Stimulated activated CD8-positive, alpha-beta memory T cell treated with anti-CD3 and anti-CD28 coated beads, Interleukin-7, amount 100 ng/mL, for 24 hours (primary cell): ENCODE data around the gene SDE2.
"Not testable (repeated sequence)": the region's sequence is repeated elsewhere in the genome, so short reads cannot be mapped to it uniquely, and the experiment has no call there.

Experiments
- DNase-seq: peaks from one replicate; pipeline ENCODE4 v3.0.0-alpha.2; 2020; ENCODE audit warnings: low read depth

Gene SDE2

DNA sequence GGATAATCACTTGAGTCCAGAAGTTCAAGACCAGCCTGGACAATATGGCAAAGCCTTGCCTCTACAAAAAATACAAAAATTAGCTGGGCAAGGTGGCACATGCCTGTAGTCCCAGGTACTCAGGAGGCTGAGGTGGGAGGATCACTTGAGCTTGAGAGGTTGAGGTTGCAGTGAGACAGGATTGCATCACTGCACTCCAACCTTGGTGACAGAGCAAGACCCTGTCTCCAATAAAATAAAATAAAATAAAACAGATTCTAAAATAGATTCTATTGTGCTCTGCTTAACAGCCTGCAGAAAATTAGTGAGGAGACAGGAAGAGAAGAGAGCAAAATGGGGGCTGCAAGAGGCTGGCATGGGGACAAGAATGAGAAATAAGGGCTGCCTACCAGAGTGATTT lies 7.5 kb upstream of the SDE2 start:
- no peak for DNase-seq

DNA sequence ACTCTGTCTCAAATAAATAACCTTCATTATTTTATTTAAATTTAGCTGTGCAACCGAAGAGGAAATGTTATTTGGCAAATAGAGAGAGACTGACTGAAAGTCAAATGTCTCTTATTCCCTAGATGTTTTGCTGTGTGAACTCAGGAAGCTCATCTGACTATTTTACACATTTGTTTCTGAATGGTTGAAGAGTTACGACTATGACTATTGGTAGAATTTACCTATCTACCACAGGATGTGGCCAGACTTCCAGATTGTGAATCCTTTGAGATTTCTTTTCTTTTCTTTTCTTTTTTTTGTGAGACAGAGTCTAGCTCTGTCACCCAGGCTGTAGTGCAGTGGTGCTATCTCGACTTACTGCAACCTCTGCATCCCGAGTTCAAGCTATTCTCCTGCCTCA lies 5.3 kb upstream of the SDE2 start:
- no peak for DNase-seq

DNA sequence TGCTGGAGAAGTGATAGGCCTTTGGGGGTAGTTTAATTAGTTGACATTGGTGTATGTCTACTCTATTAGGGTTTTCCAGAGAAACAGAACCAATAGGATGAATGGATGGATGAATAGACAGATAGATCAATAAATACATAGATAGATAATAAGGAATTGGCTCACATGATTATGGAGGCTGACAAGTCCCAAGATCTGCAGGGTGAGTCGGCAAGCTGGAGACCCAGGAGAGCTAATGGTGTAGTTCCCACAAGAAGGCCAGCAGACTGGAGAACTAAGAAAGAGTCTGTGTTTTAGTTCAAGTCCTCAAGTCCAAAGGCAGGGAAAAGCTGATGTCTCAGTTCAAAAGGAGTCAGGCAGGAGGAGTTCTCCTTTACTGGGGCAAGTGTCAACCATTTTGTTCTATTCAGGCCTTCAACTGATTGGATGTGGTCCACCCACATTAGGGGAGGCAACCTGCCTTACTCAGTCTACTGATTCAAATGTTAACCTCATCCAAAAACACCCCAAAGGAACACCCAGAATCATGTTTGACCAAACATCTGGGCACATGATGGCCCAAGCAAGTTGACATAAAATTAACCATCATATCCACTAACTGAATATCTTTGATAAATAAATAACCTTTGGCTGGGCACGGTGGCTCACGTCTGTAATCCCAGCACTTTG lies 4.5 kb upstream of the SDE2 start:
- DNase-seq = no peak

DNA sequence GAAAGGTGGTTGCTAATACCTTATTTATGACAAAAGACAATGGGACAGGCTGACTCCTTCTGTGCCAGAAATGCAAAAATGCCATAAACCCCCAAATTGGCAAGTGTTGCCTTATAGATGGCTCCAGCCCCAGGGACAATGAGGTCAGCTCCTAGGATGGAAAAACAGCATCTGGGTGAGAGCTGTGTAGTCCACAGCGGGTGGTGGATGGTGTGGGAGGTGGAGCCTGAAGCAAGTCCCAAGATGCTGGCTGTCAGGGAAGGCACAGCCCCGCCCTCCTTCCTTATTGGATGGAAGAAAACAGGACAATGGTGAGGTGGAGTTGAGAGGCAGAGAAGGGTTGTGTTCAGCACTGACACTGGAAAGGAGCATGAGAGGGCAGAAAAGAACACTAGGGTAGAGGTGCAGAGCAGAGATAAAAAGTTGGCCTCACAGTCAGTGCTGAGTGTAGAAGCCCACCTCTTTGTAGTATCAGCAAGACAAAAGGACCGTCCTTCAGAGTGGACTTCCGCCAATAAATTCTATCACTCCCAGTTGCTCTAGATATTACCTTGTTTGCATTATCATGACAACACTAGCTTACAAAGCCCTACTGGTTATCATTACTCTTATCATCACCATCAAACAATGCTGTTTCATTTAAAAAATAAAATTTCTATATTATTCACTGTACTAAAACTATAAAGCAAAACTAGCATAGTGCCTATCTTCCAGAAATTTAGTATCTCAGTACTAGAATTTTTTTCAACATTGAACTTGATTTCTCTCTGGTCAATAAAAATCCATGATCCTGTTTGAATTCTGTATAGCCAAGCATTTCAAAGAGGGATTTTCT lies 3.7 kb upstream of the SDE2 start:
- DNase-seq = no peak

GRCh38 chr1:226001963-226002666 lies 3.0 kb upstream of the SDE2 start:
- no peak for DNase-seq

DNA sequence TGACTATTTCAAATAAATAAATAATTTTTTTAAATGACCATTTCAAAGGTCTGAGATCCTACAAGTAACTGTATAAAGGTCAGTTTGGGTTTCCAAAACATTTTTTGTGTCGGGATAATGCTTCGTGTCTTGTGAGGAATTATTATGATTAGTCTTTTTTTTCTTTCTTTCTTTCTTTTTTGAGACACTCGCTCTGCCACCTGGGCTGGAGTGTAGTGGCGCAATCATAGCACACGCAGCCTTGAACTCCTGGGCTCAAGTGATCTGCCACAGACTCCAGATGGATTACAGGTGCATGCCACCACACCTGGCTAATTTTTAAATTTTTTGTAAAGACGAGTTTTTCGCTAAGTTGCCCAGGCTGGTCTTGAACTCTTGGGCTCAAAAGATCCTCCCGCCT lies 1.9 kb upstream of the SDE2 start:
- no peak for DNase-seq

DNA sequence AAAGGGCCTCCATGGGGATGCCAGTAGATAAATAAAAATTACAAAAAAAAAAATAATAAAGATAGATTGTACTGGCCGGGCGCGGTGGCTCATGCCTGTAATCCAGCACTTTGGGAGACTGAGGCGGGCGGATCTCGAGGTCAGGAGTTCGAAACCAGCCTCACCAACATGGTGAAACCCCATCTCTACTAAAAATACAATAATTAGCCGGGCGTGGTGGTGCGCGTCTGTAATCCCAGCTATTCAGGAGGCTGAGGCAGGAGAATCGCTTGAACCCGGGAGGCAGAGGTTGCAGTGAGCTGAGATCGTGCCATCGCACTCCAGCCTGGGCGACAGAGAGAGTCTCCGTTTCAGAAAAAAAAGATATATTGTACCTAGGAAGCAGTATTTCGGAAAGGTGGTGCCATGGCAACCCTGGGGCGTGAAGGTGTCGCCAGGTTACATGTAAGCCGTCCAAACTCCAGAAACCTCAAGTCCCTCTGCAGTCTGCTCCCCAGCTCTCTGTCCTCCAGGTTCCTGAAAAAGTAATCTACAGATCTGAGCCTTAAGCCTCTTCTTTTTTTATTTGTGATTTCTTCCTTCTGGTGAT lies 1.4 kb upstream of the SDE2 start:
- DNase-seq = not testable (repeated sequence)

- DNase-seq = no peak
Measured at GRCh38 chr1:225999912-226000337, 782 bp upstream of the SDE2 start.

DNA sequence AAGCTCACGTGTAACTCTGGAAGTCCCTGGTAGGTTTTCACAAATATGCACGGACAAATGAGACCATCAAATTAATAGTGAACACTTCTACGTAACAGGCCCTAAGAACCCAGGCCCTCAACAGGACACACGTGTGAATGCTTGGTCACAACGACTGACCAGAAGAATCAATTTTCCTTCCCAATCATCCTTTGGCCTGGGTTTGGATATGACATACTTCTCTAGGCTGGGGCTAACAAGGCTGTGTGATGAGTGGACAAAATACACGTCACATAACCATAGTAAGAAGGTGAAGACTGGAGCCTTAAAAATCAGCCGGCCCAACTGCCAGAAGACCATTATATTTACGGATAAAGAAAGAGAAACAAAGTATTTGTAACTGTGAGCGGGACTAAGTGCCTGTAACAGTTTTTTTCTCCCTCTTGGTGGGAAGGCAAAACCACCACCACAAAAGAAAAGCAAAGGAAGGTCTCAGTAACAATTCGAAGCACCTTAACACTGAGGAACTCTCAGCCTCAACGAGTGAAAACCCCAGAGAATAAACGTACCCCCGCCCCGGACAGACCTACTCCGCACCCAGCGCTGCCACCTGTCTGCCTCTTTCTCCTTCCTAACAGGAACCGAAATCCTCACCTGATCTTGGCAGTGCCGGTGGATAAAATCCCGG lies 450 bp downstream of the SDE2 start:
- DNase-seq = no peak

GRCh38 chr1:225996946-225997545 lies 2.1 kb downstream of the SDE2 start:
- no peak for DNase-seq

GRCh38 chr1:225995919-225996864 lies 3.0 kb downstream of the SDE2 start:
- DNase-seq = no peak

DNA sequence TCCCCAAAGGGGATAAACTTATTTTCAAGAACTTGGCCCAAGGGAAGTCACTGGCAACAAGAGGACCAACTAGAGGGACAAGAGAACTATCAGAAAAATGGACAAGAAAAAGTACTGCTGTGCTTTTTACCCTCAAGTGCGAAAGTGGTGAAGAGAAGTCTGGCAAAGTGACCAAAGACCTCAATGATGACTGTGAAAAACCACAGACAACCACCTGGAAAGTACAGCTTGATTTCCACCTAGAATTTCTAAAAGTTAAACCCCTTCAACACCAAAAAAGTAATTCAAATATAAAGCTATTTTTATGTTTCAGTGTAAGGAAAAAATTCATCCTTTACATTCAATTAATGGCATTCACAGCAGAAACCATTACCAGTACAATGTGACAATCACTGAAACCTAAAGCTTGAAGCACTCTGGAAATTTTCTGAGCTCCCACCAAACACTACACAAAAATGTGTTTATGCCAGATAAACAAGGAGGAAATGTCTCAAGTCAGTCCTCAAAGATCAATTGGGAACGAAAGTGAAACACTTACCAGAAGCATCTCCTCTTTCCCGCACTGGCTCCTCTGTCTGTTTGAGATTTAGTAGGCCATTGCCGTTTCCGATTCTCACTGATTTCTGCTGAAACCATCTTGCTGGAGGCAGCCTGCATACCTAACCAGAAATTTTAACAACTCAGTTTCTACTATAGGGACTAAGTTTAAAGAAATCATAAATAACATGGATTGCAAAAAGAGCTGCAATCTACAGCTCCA lies 8.3 kb downstream of the SDE2 start:
- DNase-seq = no peak

DNA sequence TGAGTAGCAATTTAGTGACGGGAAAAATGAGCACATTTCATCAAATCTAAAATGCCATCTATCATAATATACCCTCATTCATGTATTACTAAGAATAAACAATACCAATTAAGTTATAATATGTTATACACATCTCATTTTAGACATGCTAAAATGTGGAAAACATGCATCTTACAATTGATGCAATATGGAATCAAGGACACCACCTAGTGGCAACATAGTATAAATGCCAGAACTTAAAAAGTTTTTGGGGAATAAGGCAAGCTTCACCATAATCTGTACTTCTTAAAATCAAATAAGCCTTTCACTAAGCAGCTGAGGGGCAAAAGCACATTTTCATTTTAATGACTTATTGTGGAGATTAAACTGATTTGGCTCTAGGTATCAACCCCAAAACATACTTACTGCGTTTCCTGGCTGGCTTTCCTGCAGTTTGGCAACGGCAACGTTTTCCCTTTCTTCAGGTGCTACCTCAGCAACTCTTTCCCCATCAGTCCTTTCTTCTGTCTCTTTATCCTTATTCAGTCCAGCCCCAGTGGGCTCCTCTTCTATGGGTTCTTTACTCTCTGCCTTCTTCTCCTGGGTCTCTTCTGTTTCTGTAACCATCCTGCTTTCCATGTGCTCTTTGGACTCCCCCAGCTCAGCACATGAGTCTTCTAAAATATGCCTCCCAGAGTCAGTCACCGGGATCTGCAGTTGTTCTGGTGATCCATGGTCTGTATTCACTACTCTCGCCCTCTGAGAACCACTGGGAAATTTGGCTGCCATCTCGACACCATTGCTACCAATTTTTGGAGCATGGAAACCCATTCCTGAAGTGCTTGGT lies 11.4 kb downstream of the SDE2 start:
- DNase-seq = no peak

- no peak for DNase-seq
Measured at GRCh38 chr1:225981714-225982113, 17.4 kb downstream of the SDE2 start.

GRCh38 chr1:225980005-225980836 lies 18.9 kb downstream of the SDE2 start:
- DNase-seq = no peak

DNA sequence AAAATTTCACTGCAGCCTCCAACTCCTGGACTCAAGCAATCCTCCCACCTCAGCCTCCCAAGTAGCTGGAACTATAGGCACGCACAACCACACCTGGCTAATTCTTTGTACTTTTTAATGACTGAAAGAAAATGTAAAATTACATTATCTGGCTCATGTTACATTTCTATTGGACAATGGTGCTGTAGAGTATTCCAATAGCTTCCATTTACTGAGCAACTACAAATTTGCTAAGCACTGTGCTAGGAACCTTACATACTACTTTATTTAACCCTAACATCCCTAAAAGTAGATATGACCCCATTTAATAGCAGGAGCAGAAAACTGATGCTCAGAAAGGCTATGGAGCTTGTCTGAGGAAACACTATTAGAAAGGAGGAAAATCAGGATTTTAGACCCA lies 19.7 kb downstream of the SDE2 start:
- DNase-seq = no peak

- DNase-seq = no peak
Measured at GRCh38 chr1:225977937-225978748, 21.0 kb downstream of the SDE2 start.
